DMS53 (cell line): ENCODE data around the gene TMEM212.

Experiments used
- DNase-seq: peaks from one replicate; lab custom pipeline; 2025; lab: John Stamatoyannopoulos, UW

The TMEM212 gene

DNA sequence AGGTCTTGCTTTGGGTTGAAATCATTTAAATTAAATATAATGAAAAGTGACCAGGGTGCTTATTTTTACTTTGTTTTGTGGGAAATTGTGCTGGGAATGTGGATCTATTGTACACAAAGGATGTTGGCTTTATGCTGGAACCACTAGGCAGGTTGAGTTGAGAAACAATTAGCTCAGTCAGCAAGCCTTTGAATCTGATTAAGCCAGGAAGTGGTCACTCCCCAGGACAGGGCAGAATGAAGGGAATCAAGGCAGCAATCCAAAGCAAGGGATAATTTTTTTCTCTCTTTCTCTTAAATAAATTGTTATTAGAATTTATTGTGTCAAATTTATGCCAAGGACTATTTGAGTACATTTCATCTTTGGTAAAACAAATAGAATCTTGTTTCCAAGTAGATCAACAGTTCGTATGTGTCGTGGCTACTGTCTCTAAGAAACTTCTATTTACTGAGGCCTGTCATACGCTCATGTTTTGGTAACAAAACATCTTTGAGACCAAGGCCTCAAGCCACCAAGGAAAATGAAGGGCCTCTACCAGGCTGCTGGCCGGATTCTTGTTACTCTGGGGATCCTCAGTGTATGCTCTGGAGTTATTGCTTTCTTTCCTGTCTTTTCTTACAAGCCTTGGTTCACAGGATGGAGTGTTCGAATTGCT, at the start of gene TMEM212:
Gene TMEM212, plus strand, starts transcription at position 486 of the 655 bp plus-strand sequence. Its CDS starts 35 bp downstream, at position 521.
- DNase-seq = peak; percentile 38

DNA sequence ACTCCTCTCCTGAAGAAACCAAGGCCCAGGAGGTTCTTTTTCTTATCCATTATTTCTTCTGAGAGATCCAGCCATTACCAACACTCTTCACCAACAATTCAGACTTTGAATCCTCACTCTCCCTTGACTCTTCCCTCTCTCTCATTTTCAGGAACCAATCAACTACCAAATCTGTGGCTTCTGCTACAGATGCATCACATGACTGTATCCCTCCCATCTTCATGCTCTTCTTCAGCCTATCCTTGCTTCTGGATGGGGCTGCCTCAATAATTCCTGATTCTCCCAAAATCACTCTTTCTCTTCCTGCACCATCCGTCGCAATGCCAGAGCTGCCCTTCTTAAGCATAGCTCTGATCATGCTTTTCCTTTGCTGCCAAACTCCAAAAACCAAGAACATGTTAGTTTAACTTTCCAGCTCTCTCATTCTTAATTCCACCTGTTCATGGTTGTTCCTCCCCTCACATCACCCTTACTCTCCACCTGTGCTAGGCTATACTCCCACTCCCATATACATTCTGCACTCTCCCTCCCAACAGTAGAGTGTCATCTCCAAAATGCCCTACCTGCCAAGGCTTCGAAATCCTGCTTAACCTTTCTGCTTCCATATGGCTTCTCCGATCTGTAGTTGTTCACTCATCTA, 46.4 kb upstream of the TMEM212 start:
- DNase-seq = no peak

DNA sequence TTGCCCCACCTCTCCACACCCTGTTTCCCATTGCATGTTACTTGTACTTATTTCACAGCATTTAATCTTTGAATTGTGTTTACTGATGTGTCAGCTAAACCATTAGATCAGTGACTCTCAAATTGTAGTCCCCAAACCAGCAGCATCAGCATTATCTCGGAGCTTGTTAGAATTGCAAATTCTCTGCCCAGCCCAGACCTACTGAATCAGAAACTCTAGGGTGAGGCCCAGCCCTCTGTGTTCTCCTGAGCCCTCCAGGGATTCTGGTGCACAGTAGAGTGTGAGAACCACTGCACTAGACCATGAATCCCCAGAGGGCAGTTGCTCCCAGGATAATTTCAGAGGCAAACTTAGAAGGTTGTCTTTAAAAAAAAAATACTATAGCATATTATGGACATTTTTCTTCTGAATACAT, 45.9 kb upstream of the TMEM212 start:
- DNase-seq = no peak

DNA sequence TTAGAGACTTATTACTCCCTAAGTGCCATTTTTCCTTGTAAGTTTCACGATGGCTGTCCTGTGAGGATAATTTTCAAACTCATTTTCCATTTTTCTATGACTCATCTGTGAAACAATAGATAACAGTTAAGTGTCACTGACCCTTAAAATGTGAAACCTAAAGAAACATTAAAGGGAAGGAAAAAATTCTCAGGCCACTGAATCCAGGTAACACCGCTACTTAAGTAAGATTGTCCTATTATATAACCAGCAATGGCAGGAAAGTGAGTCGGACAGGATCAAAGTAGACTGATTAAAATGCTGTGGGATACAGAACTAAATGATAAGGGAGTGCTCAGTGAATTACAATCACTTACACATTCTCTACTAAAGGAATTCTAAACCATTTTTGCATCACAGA, 45.3 kb upstream of the TMEM212 start:
- peak; percentile 17 for DNase-seq

DNA sequence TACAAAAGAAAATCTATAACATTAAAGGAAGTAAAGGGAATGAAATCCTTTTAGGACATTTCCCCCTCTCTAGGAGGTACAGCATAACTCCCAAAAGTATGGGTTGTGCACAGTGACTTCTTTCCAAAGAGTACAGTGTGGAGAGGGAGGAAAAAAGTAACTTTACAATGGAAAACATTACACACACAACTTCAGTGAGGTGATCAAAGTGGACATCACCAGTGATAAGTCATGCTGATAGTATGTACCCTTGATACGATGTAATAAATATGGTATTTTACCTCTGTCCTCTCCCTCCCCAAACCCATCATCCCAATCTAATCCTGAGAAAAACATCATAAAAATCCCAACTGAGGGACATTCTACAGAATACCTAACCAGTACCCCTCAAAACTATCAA, 43.6 kb upstream of the TMEM212 start:
- DNase-seq = no peak

DNA sequence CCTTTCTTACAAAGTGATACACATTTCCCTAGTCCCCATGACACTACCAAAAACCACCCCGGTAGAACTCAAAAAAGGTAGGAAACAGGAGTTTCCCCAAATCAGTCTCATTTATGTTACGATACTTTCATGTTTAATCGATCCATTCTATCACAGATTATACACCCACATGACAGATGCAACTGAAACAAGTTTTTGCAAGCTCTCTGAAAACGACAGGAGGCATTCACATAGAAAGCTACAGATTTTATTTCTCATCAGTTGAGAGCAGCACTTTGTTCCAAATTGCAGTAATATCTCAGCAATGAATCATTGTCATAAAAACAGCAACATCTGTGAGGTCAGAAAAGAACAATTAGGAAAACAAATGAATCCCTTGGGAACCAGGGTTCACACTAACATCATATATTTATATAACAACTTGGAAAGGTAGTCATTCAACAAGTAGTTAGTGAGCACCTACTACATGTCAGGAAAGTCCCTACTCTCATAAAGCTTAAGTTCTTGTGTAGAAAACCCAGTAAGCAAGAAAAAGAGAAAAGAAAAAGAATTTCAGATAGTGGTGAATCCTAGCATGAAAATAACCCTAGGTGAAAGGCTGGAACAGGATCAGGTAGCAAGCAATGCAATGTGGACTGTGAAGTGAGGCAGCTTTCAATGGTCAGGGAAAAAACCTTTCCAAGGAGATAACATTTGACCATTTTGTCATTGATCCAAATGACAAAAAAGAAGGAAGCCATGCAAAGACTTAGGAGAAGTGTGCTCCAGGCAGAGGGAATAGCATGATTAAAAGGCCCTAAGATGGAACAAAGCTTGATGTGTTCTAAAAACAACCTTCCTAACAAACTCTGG, 41.2 kb upstream of the TMEM212 start:
- no peak for DNase-seq

DNA sequence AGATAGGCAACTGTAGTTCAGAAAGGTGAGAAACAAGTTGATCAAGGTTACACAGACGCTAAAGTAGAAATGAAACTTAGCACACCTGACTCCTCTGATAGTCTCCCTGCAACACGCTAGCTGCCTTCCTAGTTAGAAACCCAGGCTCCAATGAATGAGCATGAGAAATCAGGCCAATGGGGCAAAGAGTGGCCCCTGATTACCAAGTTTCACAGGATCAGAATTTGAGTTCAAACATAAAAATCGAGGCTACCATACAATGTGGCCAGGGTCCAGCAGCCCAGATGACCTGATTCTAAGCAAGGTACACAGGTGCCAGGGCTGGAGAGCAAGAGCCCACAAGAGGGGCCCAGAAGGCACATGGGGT, 40.6 kb upstream of the TMEM212 start:
- DNase-seq = no peak

DNA sequence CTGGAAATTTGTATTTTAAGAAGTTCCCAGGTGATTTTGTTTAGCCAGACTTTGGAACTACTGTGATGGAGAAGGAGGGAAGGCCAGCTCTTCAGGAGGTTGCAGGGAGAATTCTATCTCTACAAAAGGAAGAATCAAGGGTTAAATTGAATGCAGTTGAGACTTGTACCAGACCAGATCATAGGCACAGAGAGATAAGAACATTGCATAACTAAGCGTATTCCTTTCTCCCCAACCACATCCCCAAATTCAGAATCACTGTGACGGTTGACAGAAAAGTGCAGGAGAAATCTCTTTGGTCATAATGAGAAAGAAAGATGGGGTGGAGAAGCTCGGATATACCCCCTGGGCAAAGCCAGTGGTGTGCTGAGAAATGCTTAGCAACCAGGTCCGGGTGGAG, 40.1 kb upstream of the TMEM212 start:
- DNase-seq = no peak

DNA sequence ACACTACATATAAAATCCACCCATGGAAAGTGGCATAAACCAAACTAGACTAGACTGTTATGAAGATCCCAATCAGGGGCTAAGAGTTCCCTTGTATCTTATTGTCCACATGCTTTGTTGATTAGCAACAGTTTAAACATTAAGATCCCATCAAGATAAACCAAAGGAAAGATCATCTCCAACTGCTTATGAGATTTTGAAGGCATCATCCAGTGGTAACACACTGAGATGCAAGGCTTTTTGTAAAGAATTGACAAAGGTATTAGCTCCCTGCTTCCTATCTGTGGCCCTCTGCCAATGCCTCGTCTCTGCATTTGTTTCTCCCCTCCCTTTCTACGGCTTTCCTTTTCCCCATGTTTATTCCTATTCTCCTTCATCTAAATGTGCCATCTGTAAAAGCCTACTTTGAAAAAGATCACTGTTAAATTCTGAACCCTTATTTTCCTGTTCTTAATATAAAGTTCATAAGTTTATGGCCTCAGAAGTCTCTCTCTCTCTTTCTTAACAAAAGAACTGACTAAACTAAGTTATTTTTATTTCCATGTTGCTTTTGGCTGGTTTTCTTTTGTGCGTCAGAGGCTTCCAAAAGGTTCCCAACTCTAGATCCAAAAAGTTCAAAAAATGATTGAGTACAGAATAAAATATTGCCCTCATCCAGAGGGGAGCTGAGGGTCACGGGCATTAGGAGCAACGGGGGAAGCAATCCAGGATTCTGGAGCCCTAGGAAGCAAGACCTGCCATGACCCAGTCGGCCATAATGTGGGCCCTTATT, 38.3 kb upstream of the TMEM212 start:
- no peak for DNase-seq

DNA sequence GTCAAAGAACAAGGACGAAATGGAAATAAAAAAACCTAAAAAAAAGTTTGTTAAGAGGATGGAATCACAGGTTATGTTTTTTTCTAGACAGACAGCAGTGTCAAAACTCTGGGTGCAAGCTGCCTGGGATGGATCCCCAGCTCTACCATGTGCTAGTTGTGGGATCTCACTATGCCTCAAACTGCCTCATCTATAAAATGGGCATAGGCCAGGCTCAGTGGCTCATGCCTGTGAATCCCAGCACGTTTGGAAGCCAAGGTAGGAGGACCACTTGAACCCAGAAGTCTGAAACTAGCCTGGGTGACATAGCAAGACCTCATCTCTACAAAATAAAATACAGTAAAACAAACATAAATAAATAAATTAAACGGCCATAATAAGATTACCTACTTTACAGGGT, 37.5 kb upstream of the TMEM212 start:
- no peak for DNase-seq

DNA sequence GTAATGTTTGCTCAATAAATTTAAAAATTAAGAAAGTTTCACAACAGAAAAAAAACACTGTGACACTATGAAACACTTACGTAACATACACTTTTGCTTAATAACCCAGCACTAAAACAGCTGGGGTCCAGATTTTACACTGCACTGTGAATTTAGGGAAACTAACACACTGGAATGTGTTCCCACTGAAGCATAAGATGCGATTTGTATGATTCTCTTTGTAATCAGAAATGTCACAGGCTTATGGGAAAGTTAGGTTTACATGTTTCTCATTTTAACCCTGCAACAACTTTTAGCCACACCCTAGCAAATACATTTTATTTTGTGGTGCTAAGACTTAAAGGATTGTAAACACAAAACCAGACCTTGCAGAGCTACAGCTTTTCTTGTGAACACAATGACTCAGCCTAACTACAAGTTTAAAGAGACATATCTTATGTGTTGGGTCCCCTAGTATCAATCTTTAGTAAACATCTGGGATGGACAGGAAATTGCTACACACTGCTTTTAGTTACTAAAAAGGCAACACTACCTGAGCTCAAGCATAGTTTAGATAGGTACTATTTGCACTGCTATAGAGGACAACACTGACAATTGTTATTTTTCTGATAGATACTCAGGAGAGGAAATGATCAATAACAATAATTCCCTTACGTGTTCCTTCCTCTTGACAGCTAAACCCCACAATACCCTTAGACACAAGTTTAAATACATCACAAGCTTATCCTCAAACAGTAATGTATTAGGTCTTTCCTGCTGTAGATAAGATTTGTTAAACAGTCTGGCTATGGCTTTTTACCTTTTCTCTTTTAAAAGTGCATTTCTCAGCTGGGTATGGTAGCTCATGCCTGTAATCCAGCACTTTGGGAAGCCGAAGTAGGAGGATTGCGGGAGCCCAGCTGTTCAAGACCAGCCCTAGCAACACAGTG, 36.7 kb upstream of the TMEM212 start:
- DNase-seq = peak; percentile 49

DNA sequence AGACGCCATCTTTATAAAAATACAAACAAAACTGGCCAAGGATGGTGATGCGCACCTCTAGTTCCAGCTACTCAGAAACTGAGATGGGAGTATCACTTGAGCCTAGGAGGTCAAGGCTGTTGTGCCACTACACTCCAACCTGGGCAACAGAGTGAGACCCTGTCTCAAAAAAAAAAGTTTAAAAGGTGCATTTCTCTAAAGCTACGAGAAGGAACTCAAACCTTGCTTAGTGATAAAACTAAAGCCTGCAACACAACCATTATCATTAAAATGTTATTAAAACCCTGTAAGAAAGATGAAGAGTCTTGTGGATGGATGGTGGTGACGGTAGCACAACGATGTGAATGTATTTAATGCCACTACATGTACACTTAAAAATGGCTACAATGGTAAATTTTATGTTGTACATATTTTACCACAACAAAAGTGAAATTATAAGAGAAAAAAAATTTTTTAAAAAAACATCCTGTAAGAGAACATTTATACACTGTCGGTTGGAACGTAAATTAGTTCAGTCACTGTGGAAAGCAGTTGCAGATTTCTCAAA, 35.9 kb upstream of the TMEM212 start:
- DNase-seq = no peak

DNA sequence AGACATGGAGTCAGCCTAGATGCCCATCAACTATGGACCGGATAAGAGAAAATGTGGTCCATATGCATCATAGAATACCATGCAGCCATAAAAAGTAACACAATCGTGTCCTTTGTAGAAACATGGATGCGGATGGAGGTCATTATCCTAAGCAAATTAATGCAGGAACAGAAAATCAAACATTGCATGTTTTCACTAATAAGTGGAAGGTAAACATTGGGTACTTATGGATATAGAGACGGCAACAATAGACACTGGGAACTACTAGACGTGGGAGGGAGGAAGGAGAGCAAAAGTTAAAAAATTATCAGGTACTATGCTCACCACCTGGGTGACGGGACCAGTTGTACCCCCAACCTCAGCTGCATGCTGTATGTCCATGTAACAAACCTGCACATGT, 35.3 kb upstream of the TMEM212 start:
- peak; percentile 48 for DNase-seq

DNA sequence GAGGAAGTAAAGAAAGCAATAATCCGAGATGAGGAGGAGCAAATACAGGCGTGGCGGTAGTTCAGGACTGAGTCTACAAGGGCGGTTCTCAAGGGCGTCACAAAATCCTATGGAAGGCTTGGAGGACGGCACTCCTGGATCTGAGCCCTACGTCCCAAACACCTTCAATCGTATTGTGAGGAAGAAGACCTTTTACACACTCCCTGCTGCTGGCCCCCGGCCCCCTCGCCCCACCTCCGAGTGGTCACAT, 33.6 kb upstream of the TMEM212 start:
- DNase-seq = peak; percentile 73

DNA sequence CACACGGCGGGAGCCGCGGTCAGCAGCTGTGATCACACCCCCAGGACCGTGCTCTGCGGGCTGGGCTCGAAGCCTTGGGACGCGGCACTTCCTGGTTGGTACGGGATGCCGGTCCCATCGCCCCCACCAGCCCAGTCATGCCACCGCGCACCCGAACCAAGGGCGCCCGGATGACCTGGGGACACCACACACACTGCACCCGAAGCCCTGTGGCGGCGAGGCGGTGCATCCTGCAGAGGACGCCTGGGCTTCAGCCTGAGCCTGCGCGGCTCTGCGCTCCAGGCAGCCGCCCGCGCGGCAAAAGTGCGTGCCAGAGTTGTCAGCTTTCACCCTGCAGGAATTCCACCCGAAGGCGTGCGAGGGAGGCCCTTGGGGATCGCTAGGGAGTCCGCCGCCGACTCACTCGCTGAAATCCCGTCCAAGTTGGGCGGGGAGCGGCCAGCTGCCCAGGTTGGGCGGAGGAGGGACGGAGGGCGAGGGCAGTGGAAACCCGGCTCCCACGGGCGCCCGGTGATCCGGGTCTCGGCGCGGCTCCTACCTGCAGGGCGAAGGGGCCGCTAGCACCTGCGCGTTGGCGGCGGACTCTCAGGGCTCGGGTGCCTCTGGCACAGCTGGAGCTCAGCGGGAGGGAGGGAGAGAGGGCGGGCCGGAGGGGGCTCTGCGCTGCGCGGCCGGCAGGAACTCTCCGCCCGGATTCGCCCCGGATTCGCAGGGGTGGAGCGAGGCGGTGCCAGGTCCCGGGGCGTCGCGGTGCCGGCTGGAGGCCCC, 33.1 kb upstream of the TMEM212 start, which contains the start of gene PLD1:
Gene PLD1, minus strand, starts transcription at position 623 of the 768 bp plus-strand sequence. CDS start 72,432 bp downstream, outside the sequence.
- DNase-seq = peak; percentile 93

DNA sequence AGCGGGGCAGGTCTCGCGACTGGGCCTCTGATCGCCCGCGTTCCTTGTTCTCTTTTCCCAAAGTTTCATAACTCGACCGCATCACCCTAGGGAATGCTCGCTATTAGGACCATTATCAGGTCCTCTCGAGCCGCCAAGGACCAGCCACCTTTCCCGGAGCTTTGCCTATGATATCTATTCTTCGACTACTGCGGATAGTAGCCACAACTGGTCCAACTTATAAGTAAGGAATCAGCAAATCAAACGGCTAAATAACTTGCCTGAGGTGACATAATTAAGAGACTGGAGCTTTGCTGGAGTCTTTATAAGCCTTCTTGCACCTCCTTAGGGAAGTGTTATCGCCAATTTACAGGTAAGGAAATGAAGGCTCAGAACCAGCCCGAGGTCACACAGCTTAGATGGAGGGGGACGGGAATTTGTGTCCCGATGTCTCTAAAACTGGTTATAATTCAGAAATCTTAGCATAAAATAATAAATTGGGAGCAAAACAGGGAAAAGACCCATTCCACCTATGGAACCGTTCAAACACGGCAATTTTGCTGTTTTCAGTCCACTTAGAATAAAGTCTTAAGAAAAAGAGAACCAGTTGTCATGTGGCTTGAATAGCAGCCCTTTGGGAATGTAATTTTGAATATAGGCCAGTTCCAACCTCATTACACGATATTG, 32.4 kb upstream of the TMEM212 start:
- no peak for DNase-seq

DNA sequence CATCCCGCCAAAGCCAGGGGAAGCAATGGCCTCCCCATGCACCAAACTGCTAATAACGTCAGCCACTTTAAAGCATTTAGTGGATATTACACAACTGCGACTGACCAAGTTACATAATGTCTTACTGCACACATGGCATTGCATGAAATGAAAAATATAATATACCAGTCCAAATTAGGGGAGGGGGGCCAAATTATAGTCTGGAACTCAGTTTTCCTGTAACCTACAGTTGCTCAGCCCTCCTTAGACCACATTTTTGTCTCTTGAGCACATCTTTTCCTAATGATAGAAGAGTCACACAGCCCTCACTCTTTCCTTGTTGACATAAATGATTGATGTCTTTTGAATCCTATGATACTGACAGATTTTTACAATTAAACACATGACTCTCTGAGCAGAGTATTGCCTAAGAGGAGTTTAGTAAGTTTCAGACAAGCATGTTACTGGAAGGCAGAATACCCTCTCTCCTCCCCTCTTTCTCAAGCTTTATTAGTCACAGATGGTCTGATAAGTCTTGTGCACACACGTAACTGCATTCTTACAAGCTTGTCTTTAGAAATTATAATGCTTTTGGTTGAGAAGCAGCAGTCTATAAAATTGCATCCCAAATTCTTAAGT, 31.7 kb upstream of the TMEM212 start:
- peak; percentile 7 for DNase-seq

DNA sequence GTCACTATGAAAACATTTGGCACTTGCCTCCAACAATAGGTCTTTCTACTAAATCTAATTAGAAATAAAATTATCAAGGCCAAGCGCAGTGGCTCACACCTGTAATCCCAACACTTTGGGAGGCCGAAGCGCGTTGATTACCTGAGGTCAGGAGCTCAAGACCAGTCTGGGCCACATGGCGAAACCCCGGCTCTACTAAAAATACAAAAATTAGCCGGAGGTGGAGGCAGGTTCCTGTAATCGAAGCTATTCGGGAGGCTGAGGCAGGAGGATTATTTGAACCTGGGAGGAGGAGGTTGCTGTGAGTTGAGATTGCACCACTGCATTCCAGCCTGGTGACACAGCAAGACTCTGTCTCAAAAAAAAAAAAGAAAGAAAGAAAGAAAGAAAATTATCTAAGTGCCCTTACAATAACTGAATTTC, 31.2 kb upstream of the TMEM212 start:
- no peak for DNase-seq

DNA sequence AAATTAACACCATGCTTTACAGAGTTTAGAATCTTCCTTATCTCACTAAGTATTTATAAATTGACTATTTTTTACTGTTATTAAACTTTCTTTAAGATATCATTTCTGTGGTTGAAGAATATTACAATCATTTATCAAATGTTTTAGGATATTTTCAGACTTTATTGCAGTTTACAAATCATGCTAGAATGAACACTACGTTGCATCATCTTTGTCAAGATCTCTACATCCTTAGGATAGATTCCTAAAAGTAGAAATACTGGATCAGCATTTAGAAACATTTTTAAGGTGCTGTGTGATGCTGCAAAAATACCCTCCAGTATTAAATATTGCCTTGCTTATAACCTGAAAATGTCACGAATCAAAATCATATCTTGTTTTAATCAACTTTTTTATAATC, 30.3 kb upstream of the TMEM212 start:
- no peak for DNase-seq
